Esophagus mucosa (tissue), 1 donor: ENCODE measurements around the gene CLDN19. TPM values are rescaled to one million over a fixed set of nuclear protein-coding genes. Genes with fewer than 3 reads are reported as not detected.
"Not testable (repeated sequence)": the region's sequence is repeated elsewhere in the genome, so short reads cannot be mapped to it uniquely, and the experiment has no call there.

Source experiments
- ATAC-seq: fragments of 200-7000 bp; cut with Tn5 transposase; one replicate; pipeline ENCODE4 v1.9.1; 2020
- total RNA-seq: library from RNA; stranded (reverse); gene quantifications from one replicate; pipeline ENCODE4 v1.2.4, GENCODE V29; 2023
- donor health status: DM: yes; HTN: yes; CAD: no.

The CLDN19 gene
- total RNA-seq, 1 donor from 2014 or later: not detected

DNA sequence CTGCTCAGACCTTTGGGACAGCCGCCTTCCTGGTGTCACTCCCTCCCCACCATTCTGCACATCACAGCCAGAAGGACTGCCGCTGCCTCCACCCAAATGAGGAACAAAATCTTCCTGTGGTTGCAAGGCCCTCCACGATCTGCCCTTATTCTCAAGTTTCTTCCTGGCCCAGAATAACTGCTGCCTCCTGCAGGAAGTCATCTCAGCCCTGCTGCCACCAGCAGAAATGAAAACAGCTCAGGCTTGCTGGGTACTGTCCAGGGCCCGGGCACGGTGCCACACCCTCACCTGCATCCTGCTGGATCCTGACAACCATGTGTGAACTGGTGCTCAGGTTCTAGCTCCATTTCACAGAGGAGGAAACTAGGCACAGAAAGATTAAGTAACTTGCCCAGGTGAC, 2.8 kb downstream of the CLDN19 start:
- peak; percentile 48 for ATAC-seq

DNA sequence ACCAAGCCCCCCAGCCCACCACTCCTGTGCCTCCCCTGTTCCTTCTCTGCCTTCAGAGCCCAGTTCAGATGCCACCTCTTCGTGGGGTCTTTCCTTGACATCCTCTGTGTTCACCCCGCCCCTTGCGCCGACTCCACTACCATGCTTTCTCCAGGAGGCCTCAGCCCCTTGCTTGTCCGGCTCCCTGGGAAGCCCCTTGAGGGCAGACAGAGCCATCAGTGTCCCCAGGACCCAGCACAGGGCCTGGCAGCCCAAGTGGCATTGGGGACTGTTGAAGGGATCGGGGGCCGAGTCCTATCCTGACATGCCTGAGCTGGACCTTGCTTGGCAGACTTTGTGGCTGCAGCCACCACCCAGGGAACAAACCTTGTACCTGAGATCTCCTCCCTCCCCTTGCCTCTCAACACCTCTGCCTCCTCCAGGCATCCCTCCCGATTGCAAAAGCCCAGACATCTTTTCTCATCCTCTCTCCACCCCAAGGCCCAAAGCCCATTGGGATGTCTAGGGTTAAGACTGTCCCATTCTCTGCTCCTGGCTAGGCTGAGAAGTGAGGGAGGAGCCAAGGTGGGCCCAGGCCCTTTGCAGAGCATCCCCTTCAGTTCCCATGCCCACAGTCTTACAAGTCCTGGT, 3.4 kb downstream of the CLDN19 start:
- ATAC-seq: no peak

GRCh38 chr1:42736152-42736551, 3.9 kb downstream of the CLDN19 start:
- peak; percentile 55 for ATAC-seq

DNA sequence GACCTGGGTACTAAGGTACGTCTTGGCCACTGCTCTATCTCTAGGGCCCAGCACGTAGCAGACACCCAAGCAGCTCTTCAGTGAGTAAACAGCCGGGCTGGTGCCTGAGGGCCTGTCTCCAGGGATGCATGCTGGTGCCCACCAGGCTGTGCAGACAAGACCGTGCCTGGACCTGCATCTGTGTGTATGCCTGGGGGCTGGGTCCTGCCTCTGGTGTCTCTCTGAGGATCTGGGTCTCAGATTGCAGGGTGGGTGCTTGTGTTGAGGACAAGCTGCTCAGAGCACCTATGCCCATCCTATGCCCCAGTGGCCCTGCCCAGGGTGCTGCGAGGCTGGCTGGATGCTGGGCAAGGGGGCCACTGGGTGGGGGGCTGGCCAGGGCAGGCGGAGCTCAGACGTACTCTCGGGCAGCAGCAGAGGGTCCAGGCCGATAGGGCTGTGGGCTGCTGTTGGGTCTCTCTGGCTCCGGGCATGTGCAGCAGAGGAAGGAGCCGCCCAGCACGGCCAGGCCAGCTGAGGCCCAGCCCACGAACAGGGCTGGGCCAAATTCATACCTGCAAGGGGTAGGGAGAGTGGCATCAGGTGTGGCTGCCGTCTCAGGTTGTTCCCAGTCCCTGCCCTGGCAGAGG, 4.4 kb downstream of the CLDN19 start:
- ATAC-seq: peak; percentile 71

GRCh38 chr1:42735056-42735455, 5.0 kb downstream of the CLDN19 start:
- no peak for ATAC-seq

DNA sequence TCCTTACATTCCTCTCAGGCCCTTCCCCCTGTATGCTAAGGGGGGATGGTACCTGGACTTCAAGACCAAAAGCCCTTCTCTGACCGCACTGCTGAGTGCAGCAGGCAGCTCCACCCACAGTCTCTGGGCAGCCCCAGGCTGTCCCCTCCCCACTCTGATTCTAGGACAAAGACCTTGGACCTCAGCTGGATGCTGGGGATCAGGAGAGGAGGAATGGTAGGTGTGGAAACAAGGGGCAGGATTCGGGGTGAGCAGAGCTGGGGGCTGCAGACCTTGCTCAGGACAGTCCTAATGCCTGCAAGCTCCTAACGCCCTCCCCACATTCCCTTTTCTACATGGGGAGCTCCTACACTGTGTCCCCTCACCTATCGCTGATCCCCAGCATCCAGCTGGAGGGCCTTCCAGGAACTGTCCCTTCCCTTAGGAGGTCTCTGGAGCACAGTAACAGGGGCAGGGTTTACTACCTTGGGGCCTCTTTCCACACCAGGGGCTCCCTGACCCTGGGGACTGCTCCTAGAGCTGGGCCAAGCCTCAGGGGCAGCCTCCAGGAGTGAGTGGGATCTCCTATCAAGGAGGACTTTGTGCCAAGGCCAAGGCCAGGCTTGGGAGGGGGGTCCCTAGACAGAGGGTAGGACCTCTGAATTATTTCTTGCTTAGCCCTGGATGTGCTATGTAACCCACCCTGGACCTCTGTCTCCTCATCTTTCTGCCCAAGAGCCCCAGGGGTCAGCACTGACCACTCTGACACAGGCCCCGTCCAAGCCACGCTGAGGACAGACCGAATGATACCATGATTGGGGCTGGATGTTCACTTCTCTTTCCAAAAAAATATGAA, 5.6 kb downstream of the CLDN19 start:
- ATAC-seq: no peak

- no peak for ATAC-seq
Observed at GRCh38 chr1:42733415-42734200, 6.4 kb downstream of the CLDN19 start.

DNA sequence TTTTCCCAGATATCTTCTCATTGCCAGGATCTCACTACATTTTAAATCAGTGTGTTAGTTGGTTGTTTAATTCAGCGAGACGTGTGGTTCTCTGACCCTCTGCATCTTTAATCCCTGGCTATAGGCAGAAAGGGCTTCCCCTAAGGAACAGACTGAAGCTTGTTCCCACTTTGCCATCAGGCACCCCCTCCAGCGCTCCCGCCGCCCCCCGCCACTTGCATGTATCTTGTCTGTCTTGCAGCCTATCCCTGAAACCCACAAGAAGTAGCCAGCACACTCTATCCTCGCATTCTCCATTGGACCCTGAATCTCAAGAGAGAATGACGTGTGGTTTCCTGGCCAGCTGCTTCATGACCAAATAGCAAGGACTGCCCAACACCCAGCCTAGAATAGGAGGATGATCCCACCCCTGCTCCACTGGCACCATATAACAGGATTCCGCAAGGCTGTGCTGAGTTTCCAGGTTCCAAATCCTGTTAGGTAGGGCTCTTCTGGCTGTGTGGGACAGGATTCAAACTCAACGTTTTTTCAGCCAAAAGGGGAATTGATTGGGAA, 7.8 kb downstream of the CLDN19 start:
- no peak for ATAC-seq

DNA sequence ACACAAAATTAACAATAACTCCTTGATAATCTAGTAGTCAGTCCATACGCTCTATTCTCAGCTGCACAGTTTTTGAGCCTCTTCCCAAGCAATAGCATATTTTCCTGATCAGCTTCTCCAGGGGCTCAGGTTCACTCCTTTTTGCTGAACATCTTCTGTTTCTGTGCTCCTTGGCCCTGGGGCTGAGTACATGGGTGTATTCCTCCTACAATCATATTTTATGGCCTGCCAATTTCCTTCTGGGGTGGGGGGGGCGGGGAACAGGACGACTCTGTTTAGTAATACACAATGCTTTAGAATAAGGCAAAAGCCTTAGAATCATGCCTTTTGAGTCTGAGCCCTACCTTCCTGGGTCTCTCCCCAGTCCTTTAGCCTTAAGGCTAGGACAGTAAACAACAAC, 8.5 kb downstream of the CLDN19 start:
- no peak for ATAC-seq

DNA sequence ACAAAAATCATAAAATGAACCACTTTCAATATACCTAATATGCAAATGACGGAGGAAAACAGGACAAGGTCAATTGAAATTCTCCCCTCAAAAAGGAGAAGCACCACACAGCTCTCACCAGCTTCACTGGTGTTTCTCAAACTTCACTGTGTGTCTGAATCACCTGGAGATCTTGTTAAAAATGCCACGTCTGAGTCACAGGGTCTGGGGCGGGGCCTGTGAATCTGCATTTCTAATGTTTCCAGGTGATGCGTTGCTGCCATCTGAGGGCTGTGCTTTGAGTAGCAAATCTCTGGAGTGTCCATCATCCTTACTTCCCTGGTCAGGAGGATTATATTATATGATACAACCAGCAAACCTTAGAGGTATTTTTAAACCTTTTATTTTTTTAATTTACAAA, 9.0 kb downstream of the CLDN19 start:
- ATAC-seq: peak; percentile 60

DNA sequence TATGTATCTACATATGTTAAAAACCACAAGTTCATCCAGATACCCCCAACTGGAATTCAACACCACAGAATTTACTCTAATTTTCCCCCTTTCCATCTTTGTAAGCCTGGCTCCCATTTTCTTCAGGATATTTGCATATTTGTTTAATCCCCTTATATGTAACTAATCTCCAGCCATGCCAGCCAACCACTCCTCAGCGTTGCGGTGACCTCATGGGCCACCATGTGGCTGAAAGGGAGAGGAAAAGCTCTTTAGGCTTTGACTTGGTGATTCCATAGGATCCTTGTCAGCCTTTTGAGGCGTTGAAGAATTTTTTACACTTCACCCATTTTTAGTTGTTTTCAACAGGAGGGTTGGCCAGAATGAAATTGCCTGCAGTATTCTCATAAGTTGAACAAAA, 10.0 kb downstream of the CLDN19 start:
- ATAC-seq: no peak

- not testable (repeated sequence) for ATAC-seq
Observed at GRCh38 chr1:42725820-42726219, 14.2 kb downstream of the CLDN19 start.

GRCh38 chr1:42723511-42723910, 16.5 kb downstream of the CLDN19 start:
- peak; percentile 49 for ATAC-seq

DNA sequence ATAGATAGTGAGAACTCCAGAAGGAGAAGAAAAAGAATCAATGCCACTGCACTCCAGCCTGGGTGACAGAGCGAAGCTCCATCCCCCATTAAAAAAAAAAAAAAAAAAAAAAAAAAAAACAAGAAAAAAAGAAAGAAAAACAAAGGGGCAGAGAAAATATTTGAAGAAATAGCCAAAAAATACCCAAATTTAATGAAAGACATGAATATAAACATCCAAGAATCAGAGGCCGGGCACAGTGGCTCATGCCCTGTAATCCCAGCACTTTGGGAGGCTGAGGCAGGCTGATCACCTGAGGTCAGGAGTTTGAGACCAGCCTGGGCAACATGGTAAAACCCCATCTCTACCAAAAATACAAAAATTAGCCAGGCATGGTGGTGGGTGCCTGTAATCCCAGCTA, 17.6 kb downstream of the CLDN19 start:
- not testable (repeated sequence) for ATAC-seq

- no peak for ATAC-seq
Observed at GRCh38 chr1:42721926-42722325, 18.1 kb downstream of the CLDN19 start.

- ATAC-seq: no peak
Observed at GRCh38 chr1:42720868-42721267, 19.2 kb downstream of the CLDN19 start.

DNA sequence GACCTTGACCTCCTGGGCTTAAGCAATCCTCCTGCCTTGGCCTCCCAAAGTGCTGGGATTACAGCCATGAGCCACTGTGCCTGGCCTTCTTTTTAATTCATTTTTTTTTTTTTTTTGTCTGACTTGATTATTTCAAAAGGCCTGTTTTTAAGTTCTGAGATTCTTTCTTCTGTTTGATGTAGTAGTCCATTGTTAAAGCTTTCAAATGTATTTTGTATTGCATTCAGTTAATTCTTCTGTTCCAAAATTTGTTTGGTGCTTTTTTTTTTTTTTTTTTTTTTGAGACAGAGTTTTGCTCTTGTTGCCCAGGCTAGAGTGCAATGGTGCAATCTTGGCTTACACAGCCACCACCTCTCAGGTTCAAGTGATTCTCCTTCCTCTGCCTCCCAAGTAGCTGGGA, 25.6 kb downstream of the CLDN19 start:
- not testable (repeated sequence) for ATAC-seq

- ATAC-seq: no peak
Observed at GRCh38 chr1:42713293-42713692, 26.7 kb downstream of the CLDN19 start.

DNA sequence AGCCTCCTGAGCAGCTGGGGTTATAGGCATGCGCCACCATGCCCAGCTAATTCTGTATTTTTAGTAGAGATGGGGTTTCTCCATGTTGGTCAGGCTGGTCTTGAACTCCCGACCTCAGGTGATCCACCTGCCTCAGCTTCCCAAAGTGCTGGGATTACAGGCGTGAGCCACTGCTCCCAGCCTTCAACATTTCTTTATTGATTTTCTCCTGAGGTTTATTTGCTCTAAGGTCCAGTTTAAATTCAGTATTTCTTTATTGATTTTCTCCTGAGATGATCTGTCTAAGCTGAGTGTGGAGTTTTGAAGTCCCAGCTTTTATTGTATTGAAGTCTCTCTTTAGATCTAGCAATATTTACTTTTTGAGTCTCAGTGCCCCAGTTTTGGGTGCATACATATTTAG, 27.2 kb downstream of the CLDN19 start:
- not testable (repeated sequence) for ATAC-seq

- no peak for ATAC-seq
Observed at GRCh38 chr1:42703888-42704464, 36.1 kb downstream of the CLDN19 start.

DNA sequence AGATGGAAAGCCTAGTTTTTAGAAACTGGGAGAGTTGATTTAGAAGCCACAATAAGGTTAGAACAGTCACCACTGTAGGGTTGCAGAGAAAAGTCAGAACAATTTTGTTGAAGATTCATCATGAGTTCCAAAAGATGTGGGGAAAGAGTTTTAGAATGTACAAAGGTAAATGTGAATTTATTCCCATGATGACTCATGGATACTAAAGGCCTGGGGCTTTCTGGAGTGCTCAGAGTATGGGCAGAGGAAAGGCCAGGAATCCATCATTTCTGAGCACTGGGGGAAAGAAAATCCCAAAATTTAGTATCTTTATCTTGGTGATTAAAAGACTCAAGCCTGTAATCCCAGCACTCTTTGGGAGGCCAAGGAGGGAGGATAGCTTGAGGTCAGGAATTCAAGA, 40.0 kb downstream of the CLDN19 start:
- no peak for ATAC-seq
